Gastroesophageal sphincter (tissue), 4 donors: ENCODE measurements around the gene PKN1. TPM values are rescaled to one million over a fixed set of nuclear protein-coding genes. Genes with fewer than 3 reads are reported as not detected.

Source experiments
- ATAC-seq: fragments of 150-250 bp; one replicate; pipeline ENCODE4 v1.9.1; 2016; ENCODE audit warnings: mild to moderate bottlenecking, moderate library complexity
- H3K27ac ChIP-seq, 4 donors: fragments of 200-600 bp; sonication (generic) in 3 of 4; 1 replicate in 3 of 4; 2 replicates in 1 of 4; pipeline ENCODE4 v1.5.1; 2016 to 2019
- H3K27me3 ChIP-seq: fragments of 200-600 bp; sonication (generic); one replicate; pipeline ENCODE4 v1.5.1; 2019
- H3K36me3 ChIP-seq, 2 donors: fragments of 200-600 bp; sonication (generic); one replicate each; pipeline ENCODE4 v1.5.1; 2019; ENCODE audit warnings: control low read depth in 1 of 2
- H3K4me1 ChIP-seq, 3 donors: fragments of 200-600 bp; sonication (generic); 1 replicate in 2 of 3; 2 replicates in 1 of 3; pipeline ENCODE4 v1.5.1; 2016 to 2019; ENCODE audit warnings: control low read depth in 2 of 3
- H3K4me3 ChIP-seq, 2 donors: fragments of 200-600 bp; sonication (generic); one replicate each; pipeline ENCODE4 v1.5.1; 2019; ENCODE audit warnings: mild to moderate bottlenecking in 1 of 2, moderate library complexity in 1 of 2
- H3K9me3 ChIP-seq, 3 donors: fragments of 200-600 bp; sonication (generic); one replicate each; pipeline ENCODE4 v1.5.1; 2017 to 2019; ENCODE audit warnings: control low read depth in 2 of 3
- CTCF ChIP-seq, 4 experiments: fragments of 200-600 bp in 2 of 4; fragments of 450-650 bp in 2 of 4; sonication (generic) in 1 of 4; IDR thresholded peaks; one replicate each; pipeline ENCODE4 v1.5.1; 2017 to 2019; ENCODE audit warnings: antibody characterized with exemption in 4 of 4, mild to moderate bottlenecking in 2 of 4, moderate library complexity in 2 of 4
- EP300 ChIP-seq: sonication (generic); formaldehyde crosslinking; IDR thresholded peaks from one replicate; pipeline ENCODE4 v1.6.1; 2017; ENCODE audit warnings: antibody characterized with exemption, mild to moderate bottlenecking
- POLR2A ChIP-seq, 2 donors: fragments of 450-650 bp; IDR thresholded peaks; one replicate each; pipeline ENCODE4 v1.6.1; 2017; ENCODE audit warnings: antibody characterized with exemption in 2 of 2, mild to moderate bottlenecking in 2 of 2, moderate library complexity in 1 of 2
- POLR2AphosphoS5 ChIP-seq: sonication (generic); formaldehyde crosslinking; IDR thresholded peaks from one replicate; pipeline ENCODE4 v1.6.1; 2017; ENCODE audit warnings: antibody characterized with exemption
- WGBS, 2 donors: methylation state at CpG; one replicate each; pipeline ENCODE4 v1.1.5; 2018; ENCODE audit warnings: low coverage in 1 of 2; 5-methylcytosine and 5-hydroxymethylcytosine counted together
- total RNA-seq, 4 donors: library from RNA; depleted of rRNA; stranded (reverse); fragments of >200 nt; gene quantifications; one replicate each; pipeline ENCODE4 v1.1.0, GENCODE V29; 2016

Gene PKN1
- total RNA-seq, 4 donors from 2014 or later: 98.2 to 286 (median 139) TPM

- peaks cover 0 to 92% of the 10 kb centered on the region in 2 donors for H3K36me3 ChIP-seq
- 49% methylated on average over 3 of the region's 6 CpGs; no CpG with 5 or more reads in 1 of the 2 donors for WGBS, 2 donors
Measured at GRCh38 chr19:14405380-14405757, 27.7 kb upstream of the PKN1 start.

GRCh38 chr19:14405758-14406644 lies 27.1 kb upstream of the PKN1 start:
- peak; percentile 88 for ATAC-seq
- 100% methylated on average over 1 of the region's 61 CpGs; no CpG with 5 or more reads in 1 of the 2 donors for WGBS, 2 donors
- H3K4me3 ChIP-seq: peak overlapping the region in 1 of 2 donors; percentile 40

More at GRCh38 chr19:14405380-14405757, 27.7 kb upstream of the PKN1 start:
- peak overlapping the region in 1 of 2 donors; percentile 40 for H3K4me3 ChIP-seq
- peak overlapping the region in 3 of 4 donors; percentile 80 to 88 (median 82) for H3K27ac ChIP-seq
- H3K27me3 ChIP-seq: no peaks in the 10 kb centered on the region
- no peaks in the 10 kb centered on the region for H3K9me3 ChIP-seq
- TF ChIP-seq CTCF (IDR thresholded peaks at IDR 0.05) (no peak), EP300 (no peak), POLR2A (IDR thresholded peaks at IDR 0.05) (no peak), POLR2AphosphoS5 (no peak)
- ATAC-seq: no peak
- peaks cover 0 to 18% (median 0%) of the 10 kb centered on the region in 3 donors for H3K4me1 ChIP-seq

GRCh38 chr19:14406645-14407401 lies 26.3 kb upstream of the PKN1 start:
- Histone ChIP-seq H3K9me3 (no peaks in the 10 kb centered on the region), H3K27me3 (no peaks in the 10 kb centered on the region), H3K27ac (peak overlapping the region in 3 of 4 donors; percentile 80 to 88 (median 82)), H3K36me3 (peaks cover 0 to 92% of the 10 kb centered on the region in 2 donors), H3K4me3 (no peak overlapping the region), H3K4me1 (peaks cover 0 to 19% (median 0%) of the 10 kb centered on the region in 3 donors)
- ATAC-seq: no peak
- whole genome bisulfite sequencing, 2 donors: 67 to 78% methylated on average over 1 to 6 of the region's 27 CpGs
- TF ChIP-seq EP300 (no peak), CTCF (IDR thresholded peaks at IDR 0.05) (no peak), POLR2AphosphoS5 (no peak), POLR2A (IDR thresholded peaks at IDR 0.05) (no peak)

More at GRCh38 chr19:14405758-14406644, 27.1 kb upstream of the PKN1 start:
- peaks cover 0 to 18% (median 0%) of the 10 kb centered on the region in 3 donors for H3K4me1 ChIP-seq
- no peaks in the 10 kb centered on the region for H3K9me3 ChIP-seq
- TF ChIP-seq POLR2AphosphoS5: peak; percentile 68
- no peak for TF ChIP-seq EP300
- TF ChIP-seq POLR2A (IDR thresholded peaks at IDR 0.05): no peak
- TF ChIP-seq CTCF (IDR thresholded peaks at IDR 0.05): peak in 3 of 4 experiments; percentile 94 to 99 (median 98)
- peak overlapping the region; percentile 2 to 88 (median 81) for H3K27ac ChIP-seq
- H3K36me3 ChIP-seq: peaks cover 0 to 92% of the 10 kb centered on the region in 2 donors
- no peaks in the 10 kb centered on the region for H3K27me3 ChIP-seq

GRCh38 chr19:14407605-14408484 lies 25.3 kb upstream of the PKN1 start:
- TF ChIP-seq EP300 (no peak), CTCF (IDR thresholded peaks at IDR 0.05) (no peak), POLR2AphosphoS5 (no peak), POLR2A (IDR thresholded peaks at IDR 0.05) (no peak)
- peaks cover 0 to 92% of the 10 kb centered on the region in 2 donors for H3K36me3 ChIP-seq
- WGBS, 2 donors: 60 to 76% methylated on average over 1 to 10 of the region's 20 CpGs
- no peak overlapping the region for H3K4me3 ChIP-seq
- no peaks in the 10 kb centered on the region for H3K9me3 ChIP-seq
- no peak for ATAC-seq
- H3K4me1 ChIP-seq: peaks cover 0 to 29% (median 0%) of the 10 kb centered on the region in 3 donors
- no peaks in the 10 kb centered on the region for H3K27me3 ChIP-seq
- no peak overlapping the region for H3K27ac ChIP-seq
